ENCODE results near the gene CRYZ.

The CRYZ gene

DNA sequence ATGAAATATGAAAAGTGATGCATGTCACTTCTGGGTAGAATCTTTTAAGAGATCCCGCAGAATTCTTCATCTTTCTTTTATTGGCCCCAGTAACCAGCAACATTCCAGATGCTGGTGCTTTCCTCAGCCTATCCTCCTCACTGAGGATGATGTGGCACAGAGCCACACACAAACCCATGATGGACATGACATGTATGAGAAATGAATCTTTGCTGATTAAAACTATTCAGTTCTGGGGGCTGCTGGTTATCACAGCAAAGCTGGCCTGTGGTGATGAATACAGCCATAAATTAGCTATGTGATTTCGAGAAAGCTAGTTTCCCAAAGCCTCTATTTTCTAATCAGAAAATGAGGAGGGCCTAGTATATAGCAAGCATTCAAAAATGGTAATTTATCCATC, 51.0 kb downstream of the CRYZ start:
- TF ChIP-seq, protein P1, sequence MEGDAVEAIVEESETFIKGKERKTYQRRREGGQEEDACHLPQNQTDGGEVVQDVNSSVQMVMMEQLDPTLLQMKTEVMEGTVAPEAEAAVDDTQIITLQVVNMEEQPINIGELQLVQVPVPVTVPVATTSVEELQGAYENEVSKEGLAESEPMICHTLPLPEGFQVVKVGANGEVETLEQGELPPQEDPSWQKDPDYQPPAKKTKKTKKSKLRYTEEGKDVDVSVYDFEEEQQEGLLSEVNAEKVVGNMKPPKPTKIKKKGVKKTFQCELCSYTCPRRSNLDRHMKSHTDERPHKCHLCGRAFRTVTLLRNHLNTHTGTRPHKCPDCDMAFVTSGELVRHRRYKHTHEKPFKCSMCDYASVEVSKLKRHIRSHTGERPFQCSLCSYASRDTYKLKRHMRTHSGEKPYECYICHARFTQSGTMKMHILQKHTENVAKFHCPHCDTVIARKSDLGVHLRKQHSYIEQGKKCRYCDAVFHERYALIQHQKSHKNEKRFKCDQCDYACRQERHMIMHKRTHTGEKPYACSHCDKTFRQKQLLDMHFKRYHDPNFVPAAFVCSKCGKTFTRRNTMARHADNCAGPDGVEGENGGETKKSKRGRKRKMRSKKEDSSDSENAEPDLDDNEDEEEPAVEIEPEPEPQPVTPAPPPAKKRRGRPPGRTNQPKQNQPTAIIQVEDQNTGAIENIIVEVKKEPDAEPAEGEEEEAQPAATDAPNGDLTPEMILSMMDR (IDR thresholded peaks at IDR 0.05): no peak

DNA sequence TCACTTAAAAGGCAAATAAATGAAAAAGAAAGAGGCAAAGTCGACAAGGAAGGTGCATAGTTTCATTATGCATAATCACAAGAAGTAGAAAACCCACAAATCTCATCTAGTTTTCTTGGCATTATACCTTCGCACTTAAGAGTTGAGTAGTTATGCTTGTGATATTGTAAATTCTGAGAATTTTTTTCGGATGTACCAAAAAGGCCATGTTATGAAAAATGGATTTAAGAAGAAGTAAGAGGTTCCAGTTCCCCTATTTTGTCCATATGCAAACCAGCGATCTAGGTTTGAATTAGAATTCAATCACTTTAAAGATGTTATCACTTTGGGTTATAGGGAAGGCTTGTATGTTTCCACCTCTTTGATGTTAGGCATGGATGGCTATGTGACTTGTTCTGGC, 51.4 kb downstream of the CRYZ start:
- TF ChIP-seq, protein P1 (IDR thresholded peaks at IDR 0.05): no peak

DNA sequence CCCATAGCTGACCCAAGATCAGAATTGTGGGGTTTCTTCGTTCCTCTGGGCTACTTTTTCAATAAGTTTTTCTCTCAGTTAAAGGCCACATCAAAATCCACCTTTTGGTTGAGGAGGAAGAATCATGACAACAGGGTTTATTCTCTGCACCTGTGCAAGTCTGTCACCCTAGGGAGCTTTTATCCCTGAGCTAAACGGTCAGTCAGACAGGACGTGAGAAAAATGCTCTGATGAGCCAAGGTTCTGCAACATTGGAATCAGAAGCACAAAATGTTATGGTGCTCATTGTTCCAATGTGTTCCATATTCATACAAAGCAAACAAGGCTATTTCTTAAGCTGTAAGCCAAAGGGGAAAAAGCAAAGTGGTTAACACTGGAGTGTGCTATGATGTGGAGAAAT, 51.8 kb downstream of the CRYZ start:
- TF ChIP-seq, protein P1 (IDR thresholded peaks at IDR 0.05): no peak

DNA sequence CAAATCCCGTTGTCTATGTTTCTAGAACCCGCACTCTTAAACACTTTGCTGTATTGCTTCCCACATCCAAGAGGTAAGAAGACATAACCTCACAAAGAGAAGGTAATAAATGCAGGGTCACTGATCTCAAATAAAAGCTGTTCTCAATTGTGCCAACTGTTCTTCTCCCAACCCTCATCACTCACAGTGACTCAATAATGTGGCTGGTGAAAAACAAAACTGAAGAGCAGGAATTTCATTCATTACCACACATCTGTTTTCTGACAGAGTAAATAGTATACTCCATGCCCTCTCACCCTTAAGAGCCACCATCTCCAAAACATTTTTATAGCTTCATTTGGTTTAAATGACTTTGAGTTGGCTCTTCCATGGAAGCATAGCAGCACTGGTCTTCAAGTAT, 53.0 kb downstream of the CRYZ start:
- TF ChIP-seq, protein P1 (IDR thresholded peaks at IDR 0.05): no peak

DNA sequence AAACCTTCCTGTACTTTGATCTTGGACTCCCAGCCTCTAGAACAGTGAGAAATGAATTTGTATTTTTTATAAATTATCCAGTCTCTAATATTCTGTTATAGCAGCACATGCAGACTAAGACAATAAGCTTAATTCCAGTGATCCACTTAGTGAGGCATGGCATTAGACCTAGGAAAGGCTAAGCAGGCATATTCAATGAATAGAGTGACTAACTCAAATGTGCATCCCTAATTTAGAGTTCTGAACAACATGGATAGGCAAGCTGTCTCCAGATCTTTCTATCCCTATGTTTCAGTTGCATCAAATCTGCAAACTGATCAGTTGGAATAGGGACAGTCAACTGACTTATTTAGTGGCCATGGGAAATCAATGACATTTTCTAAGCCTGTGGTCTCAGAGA, 54.9 kb downstream of the CRYZ start:
- TF ChIP-seq, protein P1 (IDR thresholded peaks at IDR 0.05): no peak

DNA sequence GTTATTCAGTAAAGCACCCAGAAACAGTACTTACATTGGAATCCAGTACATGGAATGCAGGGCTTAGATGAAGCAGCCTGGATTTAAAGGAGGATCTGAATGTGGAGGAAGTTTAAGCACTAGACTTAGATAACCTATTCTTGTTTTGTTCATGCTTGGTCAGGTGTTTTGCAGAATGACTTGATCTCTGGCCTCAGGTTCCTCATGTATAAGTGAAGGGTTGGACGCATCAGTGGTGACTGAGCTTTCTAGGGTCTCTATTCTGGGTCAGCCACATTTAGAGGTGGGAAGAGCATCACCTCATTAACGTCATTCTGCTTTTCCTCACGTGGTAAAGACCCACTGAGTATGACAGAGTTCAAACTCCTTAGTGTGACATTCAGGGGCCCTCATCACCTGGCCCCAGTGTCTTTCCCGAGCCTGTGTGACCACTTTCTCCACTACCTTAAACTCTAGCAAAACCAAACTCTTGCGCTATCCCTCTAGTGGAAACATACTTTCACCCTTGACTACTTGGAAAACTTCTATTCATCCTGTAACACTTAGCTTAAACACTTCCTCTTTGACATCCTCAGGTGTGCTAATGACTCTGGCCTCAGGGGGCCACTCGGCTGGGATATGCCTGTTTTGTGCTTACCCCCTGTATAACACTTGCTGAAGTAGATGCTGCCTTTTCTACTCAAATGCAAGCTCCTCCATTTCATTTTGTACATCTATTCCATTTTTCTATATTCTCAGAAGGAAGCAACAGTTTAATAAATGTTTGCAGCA, 58.4 kb downstream of the CRYZ start:
- TF ChIP-seq, protein P1 (IDR thresholded peaks at IDR 0.05): no peak

DNA sequence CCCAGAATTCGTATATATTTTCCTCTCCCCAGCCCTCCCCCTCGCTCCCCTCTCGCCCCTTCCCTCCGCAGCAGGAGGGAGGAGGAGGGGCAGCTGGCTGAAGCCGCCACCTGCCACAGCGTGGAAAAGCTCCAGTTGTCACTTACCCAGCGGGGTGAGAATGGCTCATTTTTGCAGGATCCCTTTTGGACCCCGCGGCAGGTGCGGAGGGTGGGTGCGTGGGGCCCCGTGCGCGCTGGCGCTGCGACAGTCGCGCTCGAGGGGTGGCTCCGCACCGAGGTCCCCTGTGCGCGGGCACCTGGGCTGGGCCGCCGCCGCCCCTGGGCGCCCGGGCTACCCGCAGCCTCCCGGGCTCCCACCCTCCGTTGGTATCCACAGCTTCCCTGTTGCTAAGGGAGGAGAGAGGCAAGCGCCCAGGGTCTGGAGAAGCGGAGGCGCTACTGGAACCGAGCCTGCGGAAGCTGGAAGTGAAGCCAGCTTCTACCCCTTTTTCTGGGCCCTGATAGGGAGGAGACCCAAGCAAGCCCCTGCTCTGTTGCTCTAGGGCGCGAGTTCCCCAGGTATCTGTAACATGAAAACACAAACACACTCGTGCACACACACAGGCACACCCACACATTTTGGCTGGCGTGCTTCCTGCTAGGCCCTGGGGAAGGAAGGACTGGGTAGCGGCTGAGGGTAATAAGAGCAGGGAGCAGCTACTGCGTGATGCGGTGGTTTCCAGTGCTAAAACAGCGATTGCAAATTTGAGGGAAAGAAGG, 59.3 kb downstream of the CRYZ start, which contains the start of gene ERICH3:
Gene ERICH3 (minus strand): TSS at position 442 of the 761 bp plus-strand sequence. CDS start 273 bp downstream, at position 169.
- TF ChIP-seq, protein P1 (IDR thresholded peaks at IDR 0.05): no peak
